Mesenteric fat pad (tissue), 1 donor: ENCODE results near the gene NAT8L. TPM values are rescaled to one million over a fixed set of nuclear protein-coding genes. Genes with fewer than 3 reads are reported as not detected.

Experiments used
- total RNA-seq: library from RNA; stranded (reverse); fragmentation: NEBNext Ultra II Directional; extraction: Animal tissue kit (Norgen Biotek cat#: 25700); gene quantifications from one replicate; pipeline ENCODE4 v1.2.1, GENCODE V29; 2021
- donor health status: DM: yes; HTN: yes; CAD: no.

Gene NAT8L
- total RNA-seq, 1 donor from 2014 or later = 67.3 TPM

Other genes starting within 250 kb of the NAT8L start
- gene LETM1, start 203.2 kb upstream of the NAT8L start, total RNA-seq = 75.1 TPM
- 43.7 TPM for gene NSD2, start 187.9 kb upstream of the NAT8L start, total RNA-seq
- gene NELFA, start 50.4 kb upstream of the NAT8L start, total RNA-seq = 15.5 TPM
- 12.7 TPM for gene HAUS3, start 182.8 kb downstream of the NAT8L start, total RNA-seq
- 12.8 TPM for gene POLN, start 182.8 kb downstream of the NAT8L start, total RNA-seq
- gene MXD4, start 202.8 kb downstream of the NAT8L start, total RNA-seq = 61.3 TPM